HG02623 (cell line): Measurements from ENCODE around the gene BABAM2.

Source experiments
- ATAC-seq: cut with Tn5 transposase; IDR thresholded peaks from one replicate; pipeline ENCODE4 v1.9.1; 2021; ENCODE audit warnings: moderate library complexity; ENCODE audit not compliant: unreplicated experiment

The BABAM2 gene

DNA sequence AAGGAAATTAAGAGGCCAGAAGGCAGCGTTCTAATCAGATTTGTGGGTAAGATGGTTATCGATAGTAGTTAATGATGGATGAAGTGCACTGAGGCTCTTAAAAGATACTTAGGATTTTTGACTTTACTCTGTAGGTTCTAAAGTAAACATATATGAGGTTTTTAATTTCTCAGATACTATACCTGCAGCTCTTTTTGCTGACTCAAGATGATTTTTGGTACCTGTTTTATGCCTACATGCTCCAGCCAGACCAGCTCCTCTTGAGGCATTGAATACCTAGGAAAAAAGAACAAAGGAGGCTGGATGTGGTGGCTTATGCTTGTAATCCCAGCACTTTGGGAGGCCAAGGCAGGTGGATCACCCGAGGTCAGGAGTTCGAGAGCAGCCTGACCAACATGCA is 260.5 kb downstream of the BABAM2 start:
- ATAC-seq, result no peak

- ATAC-seq, result no peak
These were observed 262.2 kb downstream of the BABAM2 start for GRCh38 chr2:28152585-28153280.

DNA sequence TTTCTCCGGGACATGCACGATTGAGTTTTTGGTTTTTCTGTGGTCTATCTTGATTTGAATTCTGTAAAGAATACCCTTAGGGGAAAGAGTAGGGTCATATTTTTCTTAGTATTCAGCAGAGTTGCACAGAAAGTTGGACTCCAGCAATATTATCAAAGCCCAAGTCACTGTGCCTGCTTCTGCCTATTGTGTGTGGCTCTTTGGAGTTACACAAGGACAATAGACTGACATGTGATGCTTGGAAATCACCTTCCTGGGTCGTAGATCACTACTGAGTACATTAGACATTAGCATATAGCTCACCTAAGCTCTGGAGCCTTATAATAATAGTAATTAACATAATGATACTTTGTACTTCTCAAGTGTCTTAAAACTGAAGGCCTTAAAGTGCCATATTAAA is 263.3 kb downstream of the BABAM2 start:
- ATAC-seq, result no peak

DNA sequence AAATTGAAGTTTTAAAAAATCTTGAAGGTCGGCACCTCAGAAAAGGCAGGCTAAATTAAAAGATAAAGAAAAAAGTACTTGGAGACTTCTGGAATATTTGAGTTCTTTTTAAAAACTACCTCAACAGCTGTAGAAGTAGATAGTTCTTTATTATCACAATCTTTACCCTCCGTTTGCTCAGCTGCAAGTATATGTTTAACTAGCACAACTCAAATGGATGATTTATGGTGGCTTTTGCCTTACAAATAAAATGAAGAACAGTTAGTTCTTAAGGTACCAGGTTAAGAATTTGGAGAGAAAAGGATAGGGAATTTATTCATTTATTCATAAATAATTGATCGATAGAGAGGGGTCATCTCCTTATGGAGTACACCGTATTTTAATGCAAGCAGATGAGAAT is 264.6 kb downstream of the BABAM2 start:
- no peak for ATAC-seq

DNA sequence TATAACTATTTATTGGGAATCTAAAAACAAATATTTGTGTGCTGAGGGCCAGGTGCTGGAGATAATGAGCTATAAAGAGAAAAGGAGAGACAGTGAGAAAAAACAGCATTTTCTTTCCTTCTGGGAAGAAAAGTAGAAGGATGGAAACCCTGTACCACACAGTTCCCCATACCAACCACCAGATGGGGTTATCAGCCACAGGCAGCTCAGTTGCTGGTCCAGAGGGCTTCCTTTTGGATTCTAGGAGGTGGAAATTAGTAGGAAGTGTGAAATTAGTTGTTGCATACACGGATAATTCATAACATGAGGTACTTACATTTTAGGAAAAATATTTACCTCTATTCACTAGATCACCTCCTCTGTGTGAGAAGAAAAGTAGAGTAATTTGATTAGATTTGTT is 265.1 kb downstream of the BABAM2 start:
- ATAC-seq, result no peak

DNA sequence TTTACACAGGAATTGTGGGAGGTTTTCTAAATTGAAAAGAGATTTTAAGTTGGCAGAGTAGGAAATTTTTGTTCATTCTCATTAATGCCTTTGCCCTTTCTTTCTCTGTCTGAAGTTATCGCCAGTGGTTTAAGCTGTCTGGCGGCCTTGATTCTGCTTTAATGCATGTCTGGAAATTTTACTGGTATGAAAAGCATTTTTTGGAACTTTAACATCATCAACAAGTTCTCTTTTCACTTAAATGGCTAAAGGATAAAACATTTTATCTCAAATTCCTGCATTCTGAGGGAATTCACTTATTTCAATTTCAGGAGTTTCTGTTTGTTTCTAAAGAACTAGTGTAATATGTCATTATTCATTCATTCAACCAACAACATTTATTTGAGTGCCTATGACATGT is 268.3 kb downstream of the BABAM2 start:
- no peak for ATAC-seq

- no peak for ATAC-seq
These were observed 270.5 kb downstream of the BABAM2 start for GRCh38 chr2:28160986-28161425.

DNA sequence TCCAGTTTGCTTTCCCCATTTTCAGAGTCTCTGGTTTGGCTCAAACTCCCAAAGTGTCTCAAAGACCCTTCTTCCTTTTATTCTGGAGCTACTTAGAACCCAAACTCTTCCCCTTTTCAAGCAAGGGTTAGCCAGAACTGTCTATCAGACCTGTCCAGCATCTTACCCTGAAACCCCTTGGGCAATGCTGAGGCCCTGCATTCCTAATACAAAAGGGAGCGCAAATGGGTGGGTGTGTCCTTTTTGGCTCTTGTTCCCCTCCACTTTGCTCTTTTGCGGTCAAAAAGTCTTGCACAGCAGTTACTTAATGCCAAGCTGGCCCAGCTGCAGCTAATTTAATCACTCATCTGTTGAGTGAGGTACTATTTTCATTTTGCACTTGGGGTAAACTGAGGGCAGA is 270.9 kb downstream of the BABAM2 start:
- ATAC-seq, result no peak

GRCh38 chr2:28162564-28162963 is 272.0 kb downstream of the BABAM2 start:
- ATAC-seq, result no peak

- ATAC-seq, result no peak
These were observed 272.5 kb downstream of the BABAM2 start for GRCh38 chr2:28163028-28163427.

DNA sequence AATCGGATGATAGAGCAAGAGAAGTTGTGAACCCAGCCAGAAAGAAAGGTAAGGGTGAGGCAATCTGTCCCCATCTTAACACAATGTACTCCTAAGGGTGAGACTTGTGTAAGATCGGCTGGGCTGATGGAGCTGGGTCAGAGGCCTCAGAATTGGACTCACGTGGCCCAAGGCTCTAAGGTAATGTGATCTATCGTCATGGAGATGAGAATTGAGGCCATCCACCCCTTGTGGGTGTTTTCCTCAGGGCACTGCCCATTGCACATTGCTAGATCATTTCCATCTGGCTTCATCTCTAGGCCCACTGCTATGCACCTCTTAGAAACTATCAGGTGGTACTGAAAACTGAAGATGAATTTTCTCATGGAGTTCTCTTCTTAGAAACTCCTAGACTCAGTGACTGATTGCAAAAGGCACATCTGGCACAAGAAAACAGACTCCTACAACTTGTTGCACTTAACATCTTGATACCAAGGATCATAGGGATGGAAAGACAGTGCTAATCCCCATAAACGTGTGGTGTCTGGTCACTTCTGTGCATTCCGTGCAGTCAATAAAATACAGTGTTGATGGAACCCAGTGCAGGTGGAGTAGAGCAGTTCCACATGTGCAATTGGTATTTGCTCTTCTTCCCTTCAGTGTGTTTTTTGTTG is 273.2 kb downstream of the BABAM2 start:
- no peak for ATAC-seq

DNA sequence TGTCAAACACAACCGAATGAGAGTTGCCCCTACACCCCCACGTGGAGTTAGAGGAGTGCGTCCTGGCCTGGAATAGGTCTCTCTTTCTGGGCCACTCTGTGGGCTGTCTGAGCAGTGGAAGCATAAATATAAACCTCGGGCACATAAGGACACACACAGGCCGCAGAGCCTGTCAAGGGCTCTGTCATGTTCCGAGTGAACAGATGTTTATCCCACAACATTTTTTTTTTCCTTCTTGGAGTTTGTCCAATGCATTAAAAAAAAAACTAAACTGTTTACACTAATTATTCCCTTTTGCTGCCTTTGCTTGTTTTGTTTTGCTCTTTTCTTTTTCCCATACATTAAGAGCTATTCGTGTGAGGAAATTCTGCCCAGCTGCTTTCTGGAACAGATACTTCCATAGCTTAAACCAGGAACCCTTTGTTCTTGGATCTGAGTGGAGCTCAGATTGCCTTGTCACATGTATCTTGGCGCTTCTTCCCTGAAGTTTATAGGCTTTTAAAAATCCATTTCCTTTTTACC is 273.8 kb downstream of the BABAM2 start:
- ATAC-seq, result no peak

DNA sequence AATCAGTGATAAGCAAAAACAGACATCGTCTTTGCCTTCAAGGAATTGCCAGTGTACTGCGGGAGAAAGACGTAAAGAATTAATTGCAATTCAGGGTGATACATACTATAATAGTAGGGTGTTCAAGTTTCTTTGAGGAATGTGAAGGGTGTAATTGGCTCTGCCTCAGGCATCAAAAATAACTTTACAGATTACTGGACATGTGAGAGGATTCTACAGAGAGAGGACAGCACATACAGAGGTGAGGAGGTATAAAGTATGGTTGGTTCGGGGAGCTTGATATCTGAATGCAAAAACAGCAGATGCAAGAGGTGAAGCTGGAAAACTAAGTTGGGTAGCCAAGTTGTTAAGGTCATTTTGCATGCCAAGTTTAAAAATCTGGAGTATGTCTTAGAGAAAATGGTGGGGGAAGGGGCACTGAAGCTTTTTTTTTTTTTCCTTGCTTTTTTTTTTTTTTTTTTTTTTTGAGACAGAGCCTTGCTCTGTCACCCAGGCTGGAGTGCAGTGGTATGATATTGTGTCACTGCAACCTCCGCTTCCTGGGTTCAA is 274.6 kb downstream of the BABAM2 start:
- ATAC-seq, result no peak

- no peak for ATAC-seq
These were observed 276.4 kb downstream of the BABAM2 start for GRCh38 chr2:28166956-28167355.

DNA sequence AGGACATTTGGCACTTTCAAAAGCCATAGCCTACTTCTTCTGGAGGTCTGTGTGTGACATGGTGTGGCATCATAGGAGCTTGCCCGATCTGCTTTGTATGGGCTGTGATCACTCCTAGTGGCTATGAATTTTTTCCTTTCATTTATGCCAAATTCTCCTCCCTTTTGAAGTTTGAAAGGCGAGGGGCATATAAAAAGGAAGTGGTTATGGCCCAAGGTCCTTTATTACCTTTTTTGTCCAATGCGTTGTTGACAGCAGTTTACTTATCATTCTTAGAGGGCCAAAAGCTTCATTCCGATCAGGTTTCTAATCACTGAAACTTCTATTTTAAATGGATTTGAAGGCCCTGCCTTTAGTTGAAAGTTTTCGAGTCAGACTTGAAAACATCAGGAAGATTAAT is 277.8 kb downstream of the BABAM2 start:
- no peak for ATAC-seq

DNA sequence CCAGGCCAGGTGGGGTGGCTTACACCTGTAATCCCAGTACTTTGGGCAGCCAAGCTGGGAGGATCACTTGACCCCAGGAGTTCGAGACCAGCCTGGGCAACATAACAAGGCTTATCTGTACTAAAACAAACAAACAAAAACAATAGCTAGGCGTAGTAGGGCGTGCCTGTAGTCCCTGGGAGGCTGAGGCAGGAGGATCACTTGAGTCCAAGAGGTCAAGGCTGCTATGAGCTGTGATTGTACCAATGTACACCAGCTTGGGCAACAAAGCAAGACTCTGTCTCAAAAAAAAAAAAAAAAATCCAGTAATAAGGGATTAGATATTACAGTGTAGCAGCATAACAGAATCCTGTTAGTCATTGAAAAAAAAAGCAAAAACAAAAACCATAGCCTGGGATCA is 279.0 kb downstream of the BABAM2 start:
- ATAC-seq, result no peak

DNA sequence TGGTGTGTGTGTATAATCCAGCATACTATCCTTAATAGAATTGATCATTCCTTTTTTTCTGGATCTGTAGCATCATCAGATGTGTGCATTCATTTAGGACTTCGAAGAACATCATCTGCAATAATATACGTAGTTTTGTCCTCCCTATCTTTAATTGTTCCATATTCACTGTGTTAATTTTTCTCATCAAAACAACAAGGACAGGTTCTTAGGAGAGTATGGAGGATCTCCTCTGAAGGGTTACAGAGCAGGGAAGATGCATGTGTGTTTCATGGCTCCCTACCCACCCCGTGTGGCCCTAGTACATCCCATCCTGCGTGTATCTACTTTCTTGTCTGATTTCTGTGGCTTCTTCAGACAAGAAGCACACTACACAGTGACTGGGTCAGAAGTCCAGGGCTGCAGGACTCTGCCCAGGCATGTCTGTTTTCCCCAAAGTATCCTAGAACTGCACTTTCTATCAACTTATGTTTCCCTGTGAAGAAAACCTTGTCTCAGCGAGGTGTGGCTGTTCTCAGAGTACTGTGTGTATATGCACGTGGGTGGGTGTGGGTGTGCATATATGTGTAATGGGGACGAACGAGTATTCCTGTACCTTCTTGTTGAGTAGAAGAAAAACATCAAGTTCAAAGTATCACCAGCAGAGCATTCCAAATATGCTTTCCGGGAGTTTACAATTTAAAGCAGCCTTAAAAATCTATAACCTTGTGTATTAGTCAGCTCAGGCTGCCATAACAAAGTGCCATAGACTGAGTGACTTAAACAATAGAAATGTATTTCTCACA is 281.8 kb downstream of the BABAM2 start:
- ATAC-seq, result no peak

GRCh38 chr2:28173377-28173776 is 282.8 kb downstream of the BABAM2 start:
- no peak for ATAC-seq

DNA sequence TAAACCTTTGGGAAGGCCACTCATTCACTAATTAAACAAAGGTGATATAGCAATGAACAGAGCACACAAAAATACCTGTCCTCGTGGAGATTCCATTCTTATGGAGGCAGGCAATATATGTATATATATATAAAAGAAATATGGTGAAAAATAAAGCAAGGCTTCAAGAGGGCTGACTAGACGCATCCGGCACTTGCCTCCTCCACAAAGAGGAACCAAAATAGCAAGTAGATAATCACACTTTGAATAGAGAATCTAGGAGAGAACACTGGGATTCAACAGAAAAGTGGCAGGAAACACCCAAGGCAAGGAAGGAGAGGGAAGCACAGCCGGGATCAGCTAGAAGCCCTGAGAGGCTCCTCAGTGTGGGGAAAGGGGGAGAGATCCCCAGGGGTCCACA is 283.7 kb downstream of the BABAM2 start:
- no peak for ATAC-seq

GRCh38 chr2:28175028-28175427 is 284.5 kb downstream of the BABAM2 start:
- ATAC-seq, result no peak

GRCh38 chr2:28178946-28179345 is 288.4 kb downstream of the BABAM2 start:
- ATAC-seq, result no peak
